Activated naive CD8-positive, alpha-beta T cell treated with anti-CD3 and anti-CD28 coated beads for 36 hours (primary cell): ENCODE results near the gene C4BPB. TPM values are rescaled to one million over a fixed set of nuclear protein-coding genes. Genes with fewer than 3 reads are reported as not detected.
"Not testable (repeated sequence)": the region's sequence is repeated elsewhere in the genome, so short reads cannot be mapped to it uniquely, and the experiment has no call there.

Experiments
- DNase-seq: peaks from one replicate; pipeline ENCODE4 v3.0.0; 2021
- H3K27ac Mint-ChIP-seq: one replicate; pipeline ENCODE4 v1.8.0; 2022; ENCODE audit warnings: mild to moderate bottlenecking, moderate library complexity, mixed read lengths
- H3K27me3 Mint-ChIP-seq: one replicate; pipeline ENCODE4 v1.8.0; 2022; ENCODE audit warnings: mild to moderate bottlenecking, mixed read lengths
- H3K36me3 Mint-ChIP-seq: one replicate; pipeline ENCODE4 v1.8.0; 2021; ENCODE audit warnings: mild to moderate bottlenecking, mixed read lengths
- H3K4me1 Mint-ChIP-seq: one replicate; pipeline ENCODE4 v1.8.0; 2021; ENCODE audit warnings: mixed read lengths
- H3K4me3 Mint-ChIP-seq: one replicate; pipeline ENCODE4 v1.8.0; 2022; ENCODE audit warnings: mild to moderate bottlenecking, moderate library complexity, mixed read lengths
- H3K9me3 Mint-ChIP-seq: one replicate; pipeline ENCODE4 v1.8.0; 2022; ENCODE audit warnings: mixed read lengths
- total RNA-seq, 2 experiments: library from RNA; stranded (reverse); gene quantifications; one replicate each; pipeline ENCODE4 v1.2.3, GENCODE V29; 2021

Gene C4BPB
- 1 to 10 TPM; 1.2 to 1.6 TPM for total RNA-seq

- H3K9me3 Mint-ChIP-seq: no peaks in the 10 kb centered on the region
- DNase-seq: no peak
- peak within 1 kb of the TSS; percentile 85 for H3K27ac Mint-ChIP-seq
Observed at GRCh38 chr1:207088701-207089626, at the start of gene C4BPB. TSS of gene C4BPB (plus strand) at chr1:207088860. CDS start at chr1:207089532, 672 bp downstream.

GRCh38 chr1:207039380-207040180 is 49.1 kb upstream of the C4BPB start:
- H3K9me3 Mint-ChIP-seq: no peaks in the 10 kb centered on the region
- no peak overlapping the region for H3K4me3 Mint-ChIP-seq
- peaks cover 13% of the 10 kb centered on the region for H3K36me3 Mint-ChIP-seq
- peaks cover 16% of the 10 kb centered on the region for H3K4me1 Mint-ChIP-seq
- no peak overlapping the region for H3K27ac Mint-ChIP-seq
- no peaks in the 10 kb centered on the region for H3K27me3 Mint-ChIP-seq
- DNase-seq: no peak

More at GRCh38 chr1:207088701-207089626, at the start of gene C4BPB:
- Mint-ChIP-seq H3K27me3 (peaks cover 6% of the 10 kb centered on the region), H3K4me1 (peaks cover 31% of the 10 kb centered on the region), H3K36me3 (no peaks in the 10 kb centered on the region), H3K4me3 (peak within 1 kb of the TSS; percentile 65)

- peaks cover 22% of the 10 kb centered on the region for H3K4me1 Mint-ChIP-seq
- no peaks in the 10 kb centered on the region for H3K9me3 Mint-ChIP-seq
- no peak for DNase-seq
- no peak overlapping the region for H3K4me3 Mint-ChIP-seq
- no peak overlapping the region for H3K27ac Mint-ChIP-seq
- H3K27me3 Mint-ChIP-seq: no peaks in the 10 kb centered on the region
- H3K36me3 Mint-ChIP-seq: peaks cover 13% of the 10 kb centered on the region
Observed at GRCh38 chr1:207040181-207040533, 48.5 kb upstream of the C4BPB start.

- H3K27me3 Mint-ChIP-seq, H3K4me3 Mint-ChIP-seq, H3K9me3 Mint-ChIP-seq, H3K27ac Mint-ChIP-seq, DNase-seq: not testable (repeated sequence)
- H3K36me3 Mint-ChIP-seq: peaks cover 19% of the 10 kb centered on the region
- H3K4me1 Mint-ChIP-seq: peaks cover 33% of the 10 kb centered on the region
Observed at GRCh38 chr1:207041397-207041796, 47.3 kb upstream of the C4BPB start.

- no peaks in the 10 kb centered on the region for H3K27me3 Mint-ChIP-seq
- peaks cover 57% of the 10 kb centered on the region for H3K4me1 Mint-ChIP-seq
- no peaks in the 10 kb centered on the region for H3K9me3 Mint-ChIP-seq
- no peak overlapping the region for H3K4me3 Mint-ChIP-seq
- peaks cover 22% of the 10 kb centered on the region for H3K36me3 Mint-ChIP-seq
- DNase-seq: no peak
- H3K27ac Mint-ChIP-seq: no peak overlapping the region
Observed at GRCh38 chr1:207045453-207045852, 43.2 kb upstream of the C4BPB start.

- peaks cover 19% of the 10 kb centered on the region for H3K36me3 Mint-ChIP-seq
- H3K4me3 Mint-ChIP-seq: no peak overlapping the region
- no peaks in the 10 kb centered on the region for H3K9me3 Mint-ChIP-seq
- DNase-seq: no peak
- H3K4me1 Mint-ChIP-seq: peaks cover 66% of the 10 kb centered on the region
- H3K27ac Mint-ChIP-seq: no peak overlapping the region
- no peaks in the 10 kb centered on the region for H3K27me3 Mint-ChIP-seq
Observed at GRCh38 chr1:207047505-207047904, 41.2 kb upstream of the C4BPB start.

- no peak overlapping the region for H3K4me3 Mint-ChIP-seq
- peaks cover 14% of the 10 kb centered on the region for H3K36me3 Mint-ChIP-seq
- H3K9me3 Mint-ChIP-seq: no peaks in the 10 kb centered on the region
- DNase-seq: no peak
- no peak overlapping the region for H3K27ac Mint-ChIP-seq
- H3K4me1 Mint-ChIP-seq: peaks cover 66% of the 10 kb centered on the region
- H3K27me3 Mint-ChIP-seq: no peaks in the 10 kb centered on the region
Observed at GRCh38 chr1:207048041-207048440, 40.6 kb upstream of the C4BPB start.

- H3K27me3 Mint-ChIP-seq: no peaks in the 10 kb centered on the region
- H3K9me3 Mint-ChIP-seq: no peaks in the 10 kb centered on the region
- no peak for DNase-seq
- H3K27ac Mint-ChIP-seq: peak overlapping the region; percentile 51
- peaks cover 10% of the 10 kb centered on the region for H3K36me3 Mint-ChIP-seq
- H3K4me3 Mint-ChIP-seq: no peak overlapping the region
- peaks cover 64% of the 10 kb centered on the region for H3K4me1 Mint-ChIP-seq
Observed at GRCh38 chr1:207049054-207049453, 39.6 kb upstream of the C4BPB start.

GRCh38 chr1:207049514-207049913 is 39.1 kb upstream of the C4BPB start:
- DNase-seq: no peak
- Mint-ChIP-seq H3K36me3 (peaks cover 9% of the 10 kb centered on the region), H3K27me3 (no peaks in the 10 kb centered on the region), H3K4me3 (peak overlapping the region; percentile 95), H3K27ac (peak overlapping the region; percentile 93), H3K9me3 (no peaks in the 10 kb centered on the region), H3K4me1 (peaks cover 66% of the 10 kb centered on the region)

GRCh38 chr1:207049974-207050391 is 38.7 kb upstream of the C4BPB start:
- H3K4me1 Mint-ChIP-seq: peaks cover 63% of the 10 kb centered on the region
- H3K36me3 Mint-ChIP-seq: peaks cover 9% of the 10 kb centered on the region
- no peaks in the 10 kb centered on the region for H3K27me3 Mint-ChIP-seq
- H3K27ac Mint-ChIP-seq: peak overlapping the region; percentile 93
- H3K9me3 Mint-ChIP-seq: no peaks in the 10 kb centered on the region
- peak overlapping the region; percentile 95 for H3K4me3 Mint-ChIP-seq
- no peak for DNase-seq

- H3K4me1 Mint-ChIP-seq: peaks cover 58% of the 10 kb centered on the region
- peaks cover 7% of the 10 kb centered on the region for H3K36me3 Mint-ChIP-seq
Observed at GRCh38 chr1:207050480-207051190, 38.0 kb upstream of the C4BPB start.

GRCh38 chr1:207051191-207051943 is 37.3 kb upstream of the C4BPB start, which contains the start of gene YOD1:
TSS of gene YOD1 (minus strand) at chr1:207051208. CDS start at chr1:207051030, 178 bp downstream.
- DNase-seq: no peak
- H3K9me3 Mint-ChIP-seq: no peaks in the 10 kb centered on the region
- peak within 1 kb of the TSS; percentile 93 for H3K27ac Mint-ChIP-seq
- peak within 1 kb of the TSS; percentile 96 for H3K4me3 Mint-ChIP-seq
- no peaks in the 10 kb centered on the region for H3K27me3 Mint-ChIP-seq
- H3K36me3 Mint-ChIP-seq: peaks cover 4% of the 10 kb centered on the region
- H3K4me1 Mint-ChIP-seq: peaks cover 52% of the 10 kb centered on the region

More at GRCh38 chr1:207050480-207051190, 38.0 kb upstream of the C4BPB start:
- peak; percentile 89 for DNase-seq
- Mint-ChIP-seq H3K27me3 (no peaks in the 10 kb centered on the region), H3K4me3 (peak overlapping the region; percentile 95), H3K9me3 (no peaks in the 10 kb centered on the region), H3K27ac (peak overlapping the region; percentile 93)

GRCh38 chr1:207052911-207053769 is 35.5 kb upstream of the C4BPB start, which contains the start of gene PFKFB2:
TSS of gene PFKFB2 (plus strand) at chr1:207053275. CDS start at chr1:207054718, 1,443 bp downstream.
- H3K36me3 Mint-ChIP-seq: peaks cover 1% of the 10 kb centered on the region
- peak within 1 kb of the TSS; percentile 96 for H3K4me3 Mint-ChIP-seq
- peak within 1 kb of the TSS; percentile 88 for H3K27ac Mint-ChIP-seq
- H3K9me3 Mint-ChIP-seq: no peaks in the 10 kb centered on the region
- no peaks in the 10 kb centered on the region for H3K27me3 Mint-ChIP-seq
- DNase-seq: peak; percentile 93
- H3K4me1 Mint-ChIP-seq: peaks cover 36% of the 10 kb centered on the region
